ENCODE results near the gene TPPP3. TPM values are rescaled to one million over a fixed set of nuclear protein-coding genes. Genes with fewer than 3 reads are reported as not detected.
"Not testable (repeated sequence)": the region's sequence is repeated elsewhere in the genome, so short reads cannot be mapped to it uniquely, and the experiment has no call there.

TPPP3 gene
- total RNA-seq, 1 experiment from 2014 or later = not detected

DNA sequence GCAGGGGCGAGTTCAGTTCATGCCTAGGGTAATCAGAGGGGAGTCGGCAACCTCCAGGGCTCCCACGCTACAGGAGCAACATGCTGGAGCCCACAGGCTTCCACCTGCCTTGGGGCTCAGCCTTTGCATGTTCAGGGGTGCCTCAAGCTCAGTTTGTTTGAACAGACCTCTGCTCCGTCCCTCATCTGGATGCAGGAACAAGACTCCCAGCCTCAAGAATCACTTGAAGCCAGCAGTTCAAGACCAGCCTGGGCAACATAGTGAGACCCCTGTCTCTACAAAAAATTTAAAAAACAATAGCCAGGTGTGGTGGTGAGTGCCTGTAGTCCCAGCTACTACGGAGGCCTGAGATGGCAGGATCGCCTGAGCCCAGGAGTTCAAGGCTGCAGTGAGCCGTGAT is 32.7 kb upstream of the TPPP3 start:
- no peak for DNase-seq (ENCODE audit: low spot score)

DNA sequence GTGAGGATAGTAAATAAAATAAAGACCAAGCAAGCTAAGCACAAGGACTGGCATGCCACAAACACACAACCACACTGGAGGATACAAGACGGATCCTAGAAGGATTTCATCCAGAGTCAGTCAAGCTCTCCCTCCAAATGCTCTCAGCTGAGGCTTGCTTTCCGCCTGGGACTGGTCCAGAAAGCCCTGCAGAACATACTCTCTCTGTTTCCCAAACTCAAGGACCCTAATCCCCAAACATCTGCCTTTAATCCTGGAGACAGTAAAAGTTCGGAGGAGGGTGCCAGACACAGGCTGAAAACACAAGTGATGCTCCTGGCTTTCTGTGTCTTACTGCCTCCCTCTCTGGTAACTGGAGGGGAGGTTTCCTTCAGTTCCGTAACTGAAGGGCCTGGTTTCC is 32.3 kb upstream of the TPPP3 start:
- DNase-seq (ENCODE audit: low spot score) = no peak

DNA sequence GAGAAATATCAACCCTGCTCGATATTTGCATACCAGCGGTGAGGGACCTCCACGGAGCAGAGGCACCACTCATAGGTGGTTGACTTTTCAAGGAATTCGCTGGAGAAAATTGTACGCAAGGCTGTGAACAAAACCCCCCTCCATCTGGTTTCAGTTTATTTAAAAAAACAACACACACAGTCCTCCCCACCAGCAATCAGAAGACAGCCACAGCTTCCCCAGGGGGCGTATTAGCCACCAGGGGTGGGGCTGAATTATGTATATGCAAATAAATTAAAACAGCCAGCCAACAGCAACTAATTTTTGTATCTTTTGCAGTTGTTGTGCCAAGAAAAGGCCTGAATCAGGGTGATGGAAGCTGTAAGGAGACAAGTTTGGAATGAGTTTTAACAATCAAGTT is 31.8 kb upstream of the TPPP3 start:
- no peak for DNase-seq (ENCODE audit: low spot score)

DNA sequence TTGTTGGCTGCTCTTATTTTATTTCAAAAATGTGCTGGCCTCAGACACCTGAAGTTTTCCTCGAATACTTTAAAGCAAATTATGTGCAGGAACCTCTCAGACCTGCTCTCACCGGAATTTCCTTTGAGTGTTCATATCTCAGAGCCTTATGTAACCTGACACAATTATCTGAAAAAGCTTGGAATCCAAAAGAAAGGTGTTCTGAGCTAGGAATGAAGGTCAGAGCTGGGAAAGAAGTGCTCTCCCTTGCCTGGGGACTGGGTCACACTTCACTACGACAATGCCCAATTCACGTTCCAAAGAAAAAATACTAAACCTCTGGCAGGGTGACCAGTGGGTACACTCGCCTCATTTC is 30.9 kb upstream of the TPPP3 start:
- no peak for DNase-seq (ENCODE audit: low spot score)

DNA sequence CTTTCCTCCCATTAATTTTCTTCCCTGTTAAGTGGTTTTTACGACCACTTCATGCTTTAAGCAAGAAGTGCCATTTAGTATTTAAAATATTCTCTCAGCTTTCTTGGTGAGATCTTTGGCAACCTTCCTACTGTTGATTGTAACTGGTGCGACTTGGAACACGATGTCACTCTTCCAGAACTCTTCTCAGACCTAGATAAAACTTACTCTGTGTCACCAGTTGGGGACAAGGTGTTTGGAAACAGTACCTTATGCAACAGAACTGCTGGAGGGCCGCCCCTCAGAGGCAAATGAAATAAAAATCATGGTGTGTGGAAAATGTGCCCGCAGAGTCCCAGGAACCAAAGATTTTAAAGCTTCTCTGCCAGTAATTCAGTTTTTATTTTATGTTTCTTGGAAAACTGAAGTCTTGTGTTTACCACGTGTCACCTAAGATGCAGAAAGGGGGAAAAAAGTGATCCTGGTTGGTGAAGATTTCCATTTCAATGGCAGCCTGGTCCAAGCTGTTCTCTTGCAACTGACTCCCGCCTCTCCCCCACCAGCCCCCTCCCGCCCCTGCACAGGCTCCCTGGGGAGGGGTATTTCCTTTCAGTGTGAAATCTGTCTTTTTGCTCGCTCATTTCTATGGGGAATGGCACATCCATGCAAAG is 30.4 kb upstream of the TPPP3 start:
- no peak for DNase-seq (ENCODE audit: low spot score)

DNA sequence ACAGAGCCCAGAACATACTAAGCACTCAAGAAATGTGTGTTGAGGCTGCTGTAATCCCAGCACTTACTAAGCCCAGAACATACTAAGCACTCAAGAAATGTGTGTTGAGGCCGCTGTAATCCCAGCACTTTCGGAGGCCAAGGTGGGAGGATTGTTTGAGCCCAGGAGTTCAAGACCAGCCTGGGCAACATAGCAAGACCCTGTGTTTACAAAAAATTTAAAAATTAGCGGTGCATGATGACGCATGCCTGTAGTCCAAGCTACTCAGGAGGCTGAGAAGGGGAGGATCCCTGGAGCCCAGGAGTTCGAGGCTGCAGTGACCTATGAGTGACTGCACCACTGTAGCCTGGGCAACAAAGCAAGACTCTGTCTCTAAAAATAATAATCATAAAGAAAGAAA is 29.7 kb upstream of the TPPP3 start:
- no peak for DNase-seq (ENCODE audit: low spot score)

DNA sequence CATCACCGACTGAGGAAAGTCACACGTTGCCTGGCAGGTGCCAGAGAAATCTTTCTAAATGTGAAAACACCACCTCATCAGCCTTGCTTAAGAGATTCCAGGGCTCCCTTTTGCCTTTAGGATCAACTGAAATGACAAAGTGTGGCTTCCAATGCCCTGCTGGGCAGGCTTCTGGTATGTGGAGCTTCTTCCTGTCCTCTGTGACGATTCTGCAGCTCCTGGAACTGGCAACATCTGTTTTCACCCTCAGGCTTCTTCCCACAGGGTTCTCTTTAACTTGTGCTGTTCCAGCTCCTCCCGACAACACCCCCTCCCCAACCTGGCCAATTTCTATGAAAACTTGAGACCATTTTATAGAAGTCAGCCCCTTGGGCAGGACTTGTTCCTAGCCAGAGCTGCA is 27.7 kb upstream of the TPPP3 start:
- no peak for DNase-seq (ENCODE audit: low spot score)

DNA sequence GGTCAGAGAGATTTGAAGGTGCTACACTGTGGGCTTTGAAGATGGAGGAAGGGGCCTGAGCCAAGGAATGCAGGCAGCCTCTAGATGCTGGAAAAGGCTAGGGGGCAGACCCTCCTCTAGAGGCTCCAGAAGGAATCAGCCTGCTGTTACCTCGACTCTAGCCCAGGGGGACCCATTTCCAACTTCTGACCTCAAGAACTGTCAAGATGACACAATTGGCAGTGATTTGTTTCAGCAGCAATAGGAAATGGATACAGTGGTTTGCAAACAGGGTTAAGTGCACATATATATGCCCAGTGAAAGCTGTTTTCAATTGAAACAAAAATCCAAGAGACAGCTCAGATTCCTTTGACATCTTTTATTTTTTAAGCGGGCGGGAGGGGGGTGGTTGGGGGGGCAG is 26.6 kb upstream of the TPPP3 start:
- no peak for DNase-seq (ENCODE audit: low spot score)

DNA sequence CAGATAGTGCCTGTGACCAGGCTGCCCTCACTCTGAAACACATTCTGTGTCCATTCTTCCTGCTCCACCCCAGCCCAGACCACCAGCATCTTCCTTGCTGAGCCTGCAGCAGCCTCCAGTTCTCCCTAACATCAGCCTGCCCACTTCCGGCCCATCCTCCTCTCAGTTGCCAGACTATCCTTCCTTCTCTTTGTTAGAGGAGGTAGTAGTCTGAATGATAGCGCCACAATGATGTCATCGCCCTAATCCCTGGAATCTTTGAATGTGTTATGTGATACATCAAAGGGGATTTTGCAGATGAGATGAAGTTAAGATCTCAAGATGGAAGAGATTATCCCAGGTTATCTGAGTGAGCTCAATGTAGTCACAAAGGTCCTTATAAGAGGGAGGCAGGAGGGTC is 26.2 kb upstream of the TPPP3 start:
- no peak for DNase-seq (ENCODE audit: low spot score)

DNA sequence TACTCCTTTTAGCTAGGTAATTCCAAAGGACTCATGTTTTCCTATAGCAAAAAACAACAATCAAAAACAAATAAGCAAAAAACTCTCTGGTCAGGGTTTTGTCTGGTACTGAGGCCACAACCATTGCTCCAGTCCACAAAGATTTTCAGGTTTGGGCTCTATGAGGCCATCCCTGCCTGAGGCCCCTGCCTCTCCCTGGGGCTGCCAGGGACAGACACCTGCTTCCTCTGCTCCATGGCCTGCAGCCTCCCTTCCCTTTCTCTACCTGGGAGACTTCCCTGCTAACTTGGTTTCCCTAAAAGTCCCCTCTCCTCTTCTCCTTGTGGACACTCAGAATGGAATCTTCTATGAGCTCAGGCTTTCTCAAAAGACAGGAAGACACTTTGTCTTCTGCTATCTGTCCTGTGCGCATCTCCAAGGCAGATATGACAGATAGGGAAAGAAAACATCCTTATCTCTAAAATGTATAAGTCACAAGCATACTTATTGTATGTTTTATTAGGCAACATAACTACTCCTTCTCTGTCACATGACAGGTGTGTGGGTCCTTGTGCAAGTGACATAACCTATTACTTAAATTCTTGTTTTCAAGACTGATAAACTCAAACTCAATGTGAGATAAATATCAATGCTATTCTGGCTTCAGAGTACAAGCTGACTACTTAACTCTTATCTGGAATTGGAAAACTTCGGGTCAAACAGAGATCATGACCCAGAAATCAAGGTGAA is 24.2 kb upstream of the TPPP3 start:
- no peak for DNase-seq (ENCODE audit: low spot score)

DNA sequence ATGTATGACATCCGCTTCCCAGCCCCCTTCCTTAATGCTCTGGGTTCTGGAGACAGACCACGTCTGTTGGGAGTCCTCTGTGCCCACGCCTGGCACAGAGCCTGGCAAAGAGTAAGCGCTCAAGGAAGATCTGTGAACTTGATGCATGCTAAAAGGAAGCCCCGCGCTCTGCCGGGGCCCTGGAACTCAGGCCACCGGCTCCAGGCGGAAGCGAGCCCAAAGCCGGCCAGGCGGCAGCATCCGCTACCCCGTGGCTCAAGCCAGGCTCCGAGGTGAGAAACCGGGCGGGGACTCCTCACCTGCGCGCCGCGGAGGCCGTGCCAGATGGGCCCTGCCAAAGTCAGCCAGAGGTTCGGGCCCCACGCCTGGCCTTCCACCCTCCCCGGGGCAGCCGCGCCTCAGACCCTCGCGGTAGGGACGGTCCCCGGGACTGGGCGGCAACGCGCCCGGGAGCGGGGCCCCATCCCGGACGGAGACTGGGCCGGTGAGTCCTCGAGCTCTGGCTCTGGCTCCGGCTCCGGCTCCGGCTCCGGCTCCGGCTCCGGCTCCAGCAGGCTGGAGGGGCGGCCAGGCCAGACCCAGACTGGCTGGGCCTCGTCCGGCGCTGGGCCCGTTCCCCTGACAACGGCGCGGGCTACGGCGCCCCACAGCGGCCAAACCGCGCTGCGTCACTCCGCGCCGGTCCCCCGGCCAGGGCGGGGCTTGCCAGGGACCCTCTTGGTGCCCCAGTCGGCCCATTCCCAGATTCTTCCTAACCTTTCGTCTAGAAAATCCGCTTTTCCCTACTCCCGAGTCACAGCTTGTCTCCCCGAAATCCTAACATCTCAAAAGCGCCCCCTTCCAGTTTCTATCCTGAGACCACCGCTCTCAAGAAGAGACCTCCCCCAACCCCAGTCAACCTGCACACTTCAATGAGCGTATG is 22.8 kb upstream of the TPPP3 start, which contains the start of gene ZDHHC1:
TSS of gene ZDHHC1 (minus strand) at position 606 of the 922 bp plus-strand sequence. CDS start 8,702 bp downstream, outside the sequence.
- no peak for DNase-seq (ENCODE audit: low spot score)

DNA sequence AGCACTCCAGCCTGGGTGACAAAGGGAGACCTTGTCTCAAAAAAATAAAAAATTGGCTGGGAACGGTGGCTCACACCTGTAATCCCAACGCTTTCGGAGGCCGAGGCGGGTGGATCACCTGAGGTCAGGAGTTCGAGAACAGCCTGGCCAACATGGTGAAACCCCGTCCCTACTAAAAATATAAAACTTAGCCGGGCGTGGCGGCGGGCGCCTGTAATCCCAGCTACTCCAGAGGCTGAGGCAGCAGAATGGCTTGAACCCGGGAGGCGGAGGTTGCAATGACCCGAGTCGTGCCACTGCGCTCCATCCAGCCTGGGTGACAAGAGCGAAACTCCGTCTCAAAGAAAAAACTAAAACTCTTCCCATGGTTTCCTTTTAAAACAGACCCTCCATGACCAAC is 22.1 kb upstream of the TPPP3 start:
- DNase-seq (ENCODE audit: low spot score) = not testable (repeated sequence)

DNA sequence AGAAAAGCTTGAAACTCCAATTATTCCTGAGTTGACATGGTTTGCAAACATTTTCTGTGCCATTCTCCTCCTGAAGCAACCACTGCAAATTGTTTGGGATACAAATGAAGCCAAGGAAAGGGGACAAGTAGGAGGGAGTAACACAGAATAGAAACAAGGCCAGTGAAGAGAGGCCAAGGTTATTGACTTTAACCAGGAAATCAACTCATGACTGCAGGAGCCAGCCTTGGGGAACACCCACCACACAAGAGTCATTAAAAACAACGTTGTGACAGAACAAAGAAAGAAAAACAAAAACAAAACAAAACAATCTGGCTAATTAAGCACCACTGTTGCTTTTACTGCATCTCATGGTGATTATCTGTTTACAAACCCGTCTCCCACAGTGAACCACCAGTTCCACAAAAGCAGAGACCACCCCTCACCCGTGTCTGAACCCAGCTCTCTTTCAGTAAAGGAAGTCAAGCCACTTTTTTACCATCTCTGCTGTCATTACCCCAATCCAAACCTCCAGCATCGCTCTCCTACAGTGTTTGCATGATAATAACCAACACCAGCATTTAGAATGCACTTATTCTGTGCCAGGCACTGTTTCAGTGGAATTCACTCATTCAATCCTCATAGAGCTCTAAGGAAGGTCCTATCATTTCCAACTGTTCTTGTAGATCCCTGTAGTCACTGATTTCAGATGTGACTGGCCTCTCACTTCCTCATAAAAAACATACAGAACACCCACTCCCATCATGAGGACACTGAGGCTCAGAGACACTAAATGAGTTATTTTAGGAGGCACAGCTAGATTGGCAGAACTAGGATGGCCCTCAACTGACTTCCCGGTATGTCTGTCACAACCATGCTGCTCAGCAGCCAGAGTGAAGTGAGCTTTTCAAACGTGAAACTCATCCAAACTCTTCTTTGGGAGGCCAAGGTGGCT is 20.9 kb upstream of the TPPP3 start:
- no peak for DNase-seq (ENCODE audit: low spot score)

DNA sequence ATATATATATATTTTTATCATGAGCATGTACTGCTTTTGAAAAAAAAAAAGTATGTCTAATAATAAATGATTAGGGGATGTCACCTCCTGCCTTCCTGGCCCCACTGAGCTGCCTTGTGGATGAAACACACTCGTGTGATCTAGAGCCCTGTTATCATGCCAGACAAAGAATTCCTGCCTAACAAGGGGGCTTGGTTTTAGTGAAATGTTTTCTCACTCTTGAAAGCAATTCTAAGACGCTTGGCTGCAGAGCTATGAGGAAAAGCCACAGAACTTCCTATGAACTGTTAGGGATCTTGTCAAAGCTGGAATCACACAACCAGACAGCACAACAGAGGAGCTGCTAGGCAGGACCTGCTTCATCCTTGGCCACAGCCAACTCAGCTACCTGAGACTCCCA is 19.0 kb upstream of the TPPP3 start:
- no peak for DNase-seq (ENCODE audit: low spot score)

DNA sequence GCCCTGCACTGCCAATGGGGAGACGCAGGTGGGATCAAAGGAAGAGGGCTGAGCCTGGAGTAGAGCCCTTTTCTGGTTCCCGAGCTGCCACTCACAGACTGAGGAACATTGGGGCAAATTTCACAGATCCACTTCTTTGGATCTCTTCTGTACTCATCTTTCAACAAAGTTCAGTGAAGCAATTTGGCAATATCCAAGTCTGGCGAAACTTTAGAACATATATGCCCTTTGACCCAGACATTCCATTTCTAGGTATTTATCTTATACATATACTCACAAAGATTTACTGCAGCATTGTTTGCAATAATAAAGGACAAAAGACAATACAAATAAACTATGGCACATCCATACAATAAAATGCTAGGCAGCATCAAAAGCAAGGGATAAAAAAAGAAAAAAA is 18.0 kb upstream of the TPPP3 start:
- DNase-seq (ENCODE audit: low spot score) = no peak

DNA sequence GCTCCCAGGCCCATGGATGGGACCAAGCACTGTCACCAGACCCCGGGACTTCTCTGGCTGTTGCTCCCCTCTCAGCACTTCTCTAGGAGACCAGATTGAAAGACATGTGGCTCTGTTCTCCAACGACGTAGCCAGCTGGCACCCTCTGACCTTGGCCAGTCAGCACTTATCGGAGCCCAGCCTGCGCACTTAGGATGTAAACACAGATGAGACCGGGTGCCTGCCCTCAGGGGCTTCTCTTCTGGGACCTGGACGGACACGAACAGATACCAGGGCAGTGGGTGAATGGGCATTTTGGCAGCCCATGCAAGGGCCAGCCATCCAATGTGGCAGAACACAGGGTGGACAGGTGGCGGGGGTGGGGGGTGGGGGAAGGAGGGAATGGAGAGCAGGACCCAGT is 16.3 kb upstream of the TPPP3 start:
- DNase-seq (ENCODE audit: low spot score) = no peak

DNA sequence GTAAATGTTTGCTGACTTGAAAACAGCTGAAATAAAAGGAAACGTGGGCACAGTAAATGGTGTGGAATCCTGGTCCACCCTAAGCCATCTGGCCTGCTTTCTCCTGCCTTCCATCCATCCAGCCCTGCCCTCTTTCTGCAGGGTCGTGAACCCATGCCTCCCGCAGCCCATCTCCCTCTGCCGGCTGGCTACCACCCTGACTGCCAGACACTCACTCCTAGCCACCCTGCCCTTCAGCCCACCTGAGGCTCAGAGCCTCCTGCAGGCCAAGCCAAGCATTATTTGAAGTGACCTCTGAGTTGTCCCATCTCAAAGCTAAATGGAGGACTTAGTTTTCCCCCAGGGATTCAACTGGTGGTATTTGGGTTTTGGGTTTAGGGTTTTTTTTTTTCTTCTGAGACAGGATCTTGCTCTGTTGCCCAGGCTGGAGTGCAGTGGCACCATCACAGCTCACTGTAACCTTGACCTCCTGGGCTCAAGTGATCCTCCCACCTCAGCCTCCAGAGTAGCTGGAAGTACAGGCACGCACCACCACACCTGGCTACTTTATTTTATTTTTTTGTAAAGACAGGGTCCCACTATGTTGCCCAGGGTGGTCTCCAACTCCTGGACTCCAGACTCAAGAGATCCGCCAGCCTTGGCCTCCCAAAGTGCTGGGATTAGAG is 14.6 kb upstream of the TPPP3 start:
- DNase-seq (ENCODE audit: low spot score) = no peak

DNA sequence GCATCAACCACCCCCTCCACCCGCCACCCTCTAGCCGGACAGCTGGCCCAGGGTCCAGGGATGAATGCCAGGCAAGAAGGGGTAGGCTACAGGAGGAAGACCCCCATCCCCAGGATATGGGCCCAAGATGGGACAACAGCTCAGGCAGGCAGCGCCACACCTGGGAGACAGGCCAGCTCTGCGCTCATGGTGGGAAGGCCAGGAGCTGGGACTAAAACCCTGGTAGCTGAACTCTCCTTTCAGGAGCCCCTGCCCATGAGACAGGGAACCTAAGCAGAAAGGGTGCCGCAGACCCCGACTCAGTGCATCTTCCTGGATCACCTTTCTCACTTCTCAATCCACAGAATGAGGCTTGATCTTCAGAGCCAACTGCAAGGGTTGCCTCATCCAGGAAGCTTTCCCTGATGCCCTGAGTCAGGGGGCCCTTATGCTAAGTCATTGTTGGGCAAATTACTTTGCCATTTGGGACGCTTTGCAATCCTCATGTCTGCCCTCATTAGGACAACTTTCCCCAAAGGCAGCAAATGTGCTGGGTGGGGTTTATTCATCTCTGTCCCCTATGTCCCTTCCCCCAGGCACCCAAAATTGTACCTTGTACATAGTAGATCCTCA is 14.0 kb upstream of the TPPP3 start:
- DNase-seq (ENCODE audit: low spot score) = no peak

DNA sequence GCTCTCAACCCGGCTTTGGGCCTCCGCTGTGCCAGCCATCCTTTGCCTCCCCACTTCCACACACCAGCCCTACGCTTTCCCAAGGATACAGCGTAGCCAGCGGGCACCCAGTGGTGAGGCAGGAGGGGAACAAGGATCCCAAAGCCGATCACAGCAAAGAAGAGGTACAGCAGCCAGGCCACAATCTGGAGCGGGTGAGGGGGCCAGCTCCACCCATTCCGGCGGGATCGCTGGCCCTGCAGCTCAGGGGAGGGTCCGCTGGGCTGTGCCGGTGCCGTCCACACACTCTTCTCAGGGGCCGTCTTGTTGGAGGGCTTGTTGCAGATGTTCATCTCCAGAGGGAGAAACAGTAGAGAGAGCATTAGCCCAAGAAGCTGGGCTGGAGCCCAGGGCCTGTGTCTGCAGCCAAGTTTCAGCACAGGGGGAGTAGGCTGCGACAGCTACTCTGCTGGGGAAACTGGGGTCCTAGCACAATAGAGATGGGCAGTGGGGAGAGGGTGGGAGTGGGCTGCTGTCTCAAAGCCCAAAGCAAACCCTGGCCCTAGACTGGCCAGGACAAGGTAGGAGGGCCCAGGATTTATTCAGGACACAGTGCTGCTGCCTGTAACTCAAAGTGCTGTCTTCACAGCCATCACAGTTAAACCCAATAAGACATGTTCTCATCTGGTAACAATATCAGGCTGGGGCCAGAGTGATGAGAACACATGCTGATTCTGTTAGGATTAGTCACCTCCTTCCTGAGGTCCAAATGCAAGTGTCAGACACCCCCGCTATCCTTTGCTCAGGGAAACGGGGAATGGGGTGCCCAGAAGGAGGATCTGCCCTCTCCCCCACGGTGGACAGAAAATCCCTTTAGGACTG is 13.0 kb upstream of the TPPP3 start:
- no peak for DNase-seq (ENCODE audit: low spot score)

DNA sequence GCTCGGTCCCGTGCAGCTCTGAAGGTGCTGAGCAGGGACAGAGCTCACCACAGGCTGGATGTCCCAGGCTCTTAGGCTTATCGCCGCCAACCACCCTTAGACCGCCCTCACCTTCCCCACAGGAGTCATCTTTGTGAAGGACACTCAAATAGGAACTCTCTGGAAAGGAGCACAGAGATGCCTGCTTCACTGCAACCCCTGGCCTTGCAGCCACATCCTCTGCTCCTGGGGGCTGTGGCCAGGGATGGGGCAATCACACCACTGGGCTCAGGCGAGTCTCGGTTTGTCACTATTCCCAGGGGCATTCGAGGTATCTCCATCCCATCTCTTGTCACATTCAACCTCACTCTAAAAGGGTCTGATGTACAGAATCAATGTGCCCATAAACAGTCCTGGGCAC is 12.0 kb upstream of the TPPP3 start:
- DNase-seq (ENCODE audit: low spot score) = no peak
